IPS-20b (cell line): ENCODE measurements around the gene ITK.
"Not testable (repeated sequence)": the region's sequence is repeated elsewhere in the genome, so short reads cannot be mapped to it uniquely, and the experiment has no call there.

Experiments
- H3K27ac ChIP-seq: one replicate; pipeline ENCODE4 v1.5.1; 2013; ENCODE audit warnings: low read length
- H3K27me3 ChIP-seq: 2 replicates; pipeline ENCODE4 v1.6.1; 2013; ENCODE audit warnings: mild to moderate bottlenecking, low read length, inconsistent platforms; ENCODE audit not compliant: insufficient read depth
- H3K36me3 ChIP-seq: 2 replicates; pipeline ENCODE4 v1.6.1; 2013; ENCODE audit warnings: low read depth, mild to moderate bottlenecking, inconsistent platforms, low read length, moderate library complexity; ENCODE audit not compliant: insufficient read depth
- H3K4me1 ChIP-seq: 2 replicates; pipeline ENCODE4 v1.6.1; 2013; ENCODE audit warnings: mild to moderate bottlenecking, control low read depth, inconsistent platforms, low read length, moderate library complexity; ENCODE audit not compliant: insufficient read depth
- H3K4me3 ChIP-seq: 2 replicates; pipeline ENCODE4 v1.5.1; 2013; ENCODE audit warnings: mild to moderate bottlenecking, low read length, inconsistent platforms
- H3K9ac ChIP-seq: 2 replicates; pipeline ENCODE4 v1.6.1; 2013; ENCODE audit warnings: low read depth, mild to moderate bottlenecking, inconsistent platforms, low read length, moderate library complexity
- H3K9me3 ChIP-seq: 2 replicates; pipeline ENCODE4 v1.6.1; 2013; ENCODE audit warnings: mild to moderate bottlenecking, low read depth, low read length, inconsistent platforms; ENCODE audit not compliant: insufficient read depth

Gene ITK

GRCh38 chr5:157196045-157196444, 15.4 kb downstream of the ITK start:
- H3K27me3 ChIP-seq: peaks cover 4% of the 10 kb centered on the region; the same call in 1 of the 2 replicates
- H3K9ac ChIP-seq: no peak overlapping the region
- no peaks in the 10 kb centered on the region for H3K9me3 ChIP-seq
- H3K36me3 ChIP-seq: no peaks in the 10 kb centered on the region
- no peaks in the 10 kb centered on the region for H3K4me1 ChIP-seq
- H3K27ac ChIP-seq: no peak overlapping the region
- no peak overlapping the region for H3K4me3 ChIP-seq

- H3K36me3 ChIP-seq: no peaks in the 10 kb centered on the region
- no peak overlapping the region for H3K9ac ChIP-seq
- H3K4me1 ChIP-seq: no peaks in the 10 kb centered on the region
- no peaks in the 10 kb centered on the region for H3K9me3 ChIP-seq
- no peak overlapping the region for H3K4me3 ChIP-seq
- no peaks in the 10 kb centered on the region for H3K27me3 ChIP-seq
- H3K27ac ChIP-seq: no peak overlapping the region
Observed at GRCh38 chr5:157197086-157197485, 16.4 kb downstream of the ITK start.

- Histone ChIP-seq H3K4me3 (no peak overlapping the region), H3K36me3 (no peaks in the 10 kb centered on the region), H3K27ac (no peak overlapping the region), H3K27me3 (no peaks in the 10 kb centered on the region), H3K9ac (no peak overlapping the region), H3K4me1 (no peaks in the 10 kb centered on the region), H3K9me3 (no peaks in the 10 kb centered on the region)
Observed at GRCh38 chr5:157198277-157198986, 17.8 kb downstream of the ITK start.

GRCh38 chr5:157201857-157202256, 21.2 kb downstream of the ITK start:
- H3K27ac ChIP-seq: no peak overlapping the region
- no peak overlapping the region for H3K9ac ChIP-seq
- H3K27me3 ChIP-seq: no peaks in the 10 kb centered on the region
- no peak overlapping the region for H3K4me3 ChIP-seq
- no peaks in the 10 kb centered on the region for H3K9me3 ChIP-seq
- no peaks in the 10 kb centered on the region for H3K36me3 ChIP-seq
- H3K4me1 ChIP-seq: no peaks in the 10 kb centered on the region

- Histone ChIP-seq H3K27ac (no peak overlapping the region), H3K4me3 (no peak overlapping the region), H3K36me3 (no peaks in the 10 kb centered on the region), H3K4me1 (no peaks in the 10 kb centered on the region), H3K9ac (no peak overlapping the region), H3K9me3 (no peaks in the 10 kb centered on the region), H3K27me3 (no peaks in the 10 kb centered on the region)
Observed at GRCh38 chr5:157203417-157203816, 22.8 kb downstream of the ITK start.

GRCh38 chr5:157204765-157205164, 24.1 kb downstream of the ITK start:
- Histone ChIP-seq H3K27ac (no peak overlapping the region), H3K4me3 (no peak overlapping the region), H3K9me3 (no peaks in the 10 kb centered on the region), H3K4me1 (no peaks in the 10 kb centered on the region), H3K36me3 (no peaks in the 10 kb centered on the region), H3K27me3 (no peaks in the 10 kb centered on the region), H3K9ac (no peak overlapping the region)

- Histone ChIP-seq H3K9ac (no peak overlapping the region), H3K4me1 (no peaks in the 10 kb centered on the region), H3K36me3 (no peaks in the 10 kb centered on the region), H3K27me3 (no peaks in the 10 kb centered on the region), H3K9me3 (no peaks in the 10 kb centered on the region), H3K27ac (no peak overlapping the region), H3K4me3 (no peak overlapping the region)
Observed at GRCh38 chr5:157205708-157206107, 25.1 kb downstream of the ITK start.

GRCh38 chr5:157210652-157211051, 30.0 kb downstream of the ITK start:
- H3K27me3 ChIP-seq, H3K36me3 ChIP-seq, H3K9me3 ChIP-seq, H3K4me3 ChIP-seq, H3K27ac ChIP-seq, H3K9ac ChIP-seq, H3K4me1 ChIP-seq: not testable (repeated sequence)

- Histone ChIP-seq H3K27me3 (no peaks in the 10 kb centered on the region), H3K9me3 (no peaks in the 10 kb centered on the region), H3K4me1 (no peaks in the 10 kb centered on the region), H3K27ac (no peak overlapping the region), H3K9ac (no peak overlapping the region), H3K4me3 (no peak overlapping the region), H3K36me3 (no peaks in the 10 kb centered on the region)
Observed at GRCh38 chr5:157212307-157212706, 31.7 kb downstream of the ITK start.

- Histone ChIP-seq H3K36me3 (no peaks in the 10 kb centered on the region), H3K27ac (no peak overlapping the region), H3K4me1 (no peaks in the 10 kb centered on the region)
Observed at GRCh38 chr5:157213527-157214243, 33.0 kb downstream of the ITK start.

GRCh38 chr5:157214415-157214814, 33.8 kb downstream of the ITK start:
- Histone ChIP-seq H3K9me3 (no peaks in the 10 kb centered on the region), H3K9ac (no peak overlapping the region), H3K4me1 (no peaks in the 10 kb centered on the region), H3K27ac (no peak overlapping the region), H3K36me3 (no peaks in the 10 kb centered on the region), H3K4me3 (no peak overlapping the region), H3K27me3 (no peaks in the 10 kb centered on the region)

More at GRCh38 chr5:157213527-157214243, 33.0 kb downstream of the ITK start:
- no peak overlapping the region for H3K4me3 ChIP-seq
- H3K9me3 ChIP-seq: no peaks in the 10 kb centered on the region
- H3K9ac ChIP-seq: no peak overlapping the region
- H3K27me3 ChIP-seq: no peaks in the 10 kb centered on the region

GRCh38 chr5:157214861-157215513, 34.3 kb downstream of the ITK start:
- Histone ChIP-seq H3K27me3 (no peaks in the 10 kb centered on the region), H3K9me3 (no peaks in the 10 kb centered on the region), H3K36me3 (no peaks in the 10 kb centered on the region), H3K4me3 (no peak overlapping the region), H3K9ac (no peak overlapping the region), H3K4me1 (no peaks in the 10 kb centered on the region), H3K27ac (no peak overlapping the region)
